Astrocyte (in vitro differentiated cells and primary cell): Measurements from ENCODE around the gene CMSS1. TPM values are rescaled to one million over a fixed set of nuclear protein-coding genes. Genes with fewer than 3 reads are reported as not detected.

Experiments used
- DNase-seq: peaks from one replicate; pipeline ENCODE4 v3.0.0-alpha.2; 2010; ENCODE audit warnings: low read depth
- FAIRE-seq: peaks from 2 replicates; lab custom pipeline; 2011; peaks lifted over from hg19 to GRCh38; lab: Jason Lieb, UNC
- H2AFZ ChIP-seq: 2 replicates; pipeline ENCODE4 v1.6.0; 2012; ENCODE audit warnings: low read depth, low read length, inconsistent platforms
- H3K27ac ChIP-seq: 2 replicates; pipeline ENCODE4 v1.5.1; 2011; ENCODE audit warnings: low read depth, low read length, inconsistent platforms
- H3K27me3 ChIP-seq: 2 replicates; pipeline ENCODE4 v1.6.0; 2011; ENCODE audit warnings: low read length, inconsistent platforms; ENCODE audit not compliant: insufficient read depth
- H3K36me3 ChIP-seq: 2 replicates; pipeline ENCODE4 v1.5.1; 2011; ENCODE audit warnings: low read length, inconsistent platforms; ENCODE audit not compliant: insufficient read depth
- H3K4me1 ChIP-seq: 2 replicates; pipeline ENCODE4 v1.5.1; 2011; ENCODE audit warnings: low read length, inconsistent platforms; ENCODE audit not compliant: insufficient read depth
- H3K4me2 ChIP-seq: 2 replicates; pipeline ENCODE4 v1.6.0; 2012; ENCODE audit warnings: low read length, inconsistent platforms
- H3K4me3 ChIP-seq: 2 replicates; pipeline ENCODE4 v1.5.1; 2011; ENCODE audit warnings: low read depth, mild to moderate bottlenecking, low read length, inconsistent platforms; ENCODE audit not compliant: insufficient read depth
- H3K79me2 ChIP-seq: 2 replicates; pipeline ENCODE4 v1.6.0; 2012; ENCODE audit warnings: mild to moderate bottlenecking, low read length, inconsistent platforms; ENCODE audit not compliant: insufficient read depth
- H3K9ac ChIP-seq: 2 replicates; pipeline ENCODE4 v1.6.0; 2012; ENCODE audit warnings: mild to moderate bottlenecking, low read length, inconsistent platforms
- H3K9me3 ChIP-seq: 2 replicates; pipeline ENCODE4 v1.5.1; 2012; ENCODE audit warnings: low read depth, mild to moderate bottlenecking, low read length, inconsistent platforms; ENCODE audit not compliant: insufficient read depth
- H4K20me1 ChIP-seq: 2 replicates; pipeline ENCODE4 v1.6.0; 2012; ENCODE audit warnings: low read length, inconsistent platforms; ENCODE audit not compliant: insufficient read depth
- H3K27ac Mint-ChIP-seq: one replicate; pipeline ENCODE4 v1.8.0; 2021; ENCODE audit warnings: mild to moderate bottlenecking, mixed read lengths; ENCODE audit not compliant: unreplicated experiment
- H3K27me3 Mint-ChIP-seq: one replicate; pipeline ENCODE4 v1.8.0; 2021; ENCODE audit warnings: low read depth, mixed read lengths; ENCODE audit not compliant: unreplicated experiment
- H3K36me3 Mint-ChIP-seq: one replicate; pipeline ENCODE4 v1.8.0; 2021; ENCODE audit warnings: low read depth, mixed read lengths; ENCODE audit not compliant: unreplicated experiment
- H3K4me1 Mint-ChIP-seq: one replicate; pipeline ENCODE4 v1.8.0; 2021; ENCODE audit warnings: low read depth, mixed read lengths; ENCODE audit not compliant: unreplicated experiment
- H3K4me3 Mint-ChIP-seq: one replicate; pipeline ENCODE4 v1.8.0; 2021; ENCODE audit warnings: mild to moderate bottlenecking, moderate library complexity, mixed read lengths; ENCODE audit not compliant: unreplicated experiment
- H3K9me3 Mint-ChIP-seq: one replicate; pipeline ENCODE4 v1.8.0; 2021; ENCODE audit warnings: mild to moderate bottlenecking, mixed read lengths; ENCODE audit not compliant: unreplicated experiment
- EZH2 ChIP-seq: IDR thresholded peaks from 2 replicates; pipeline ENCODE4 v1.6.1; 2012; ENCODE audit warnings: mild to moderate bottlenecking, low read length, inconsistent platforms; ENCODE audit not compliant: insufficient read depth
- total RNA-seq: library from RNA; stranded (reverse); gene quantifications from 2 replicates; pipeline ENCODE4 v1.2.1, GENCODE V29; 2021
- TF ChIP-seq, protein P1 (sequence below): IDR thresholded peaks from 2 replicates; pipeline ENCODE4 v1.5.1; 2011; ENCODE audit warnings: low read depth, mild to moderate bottlenecking, inconsistent platforms, low read length, moderate library complexity; ENCODE audit not compliant: insufficient read depth

The CMSS1 gene
- total RNA-seq, 1 donor from 2014 or later = 12.5 TPM

DNA sequence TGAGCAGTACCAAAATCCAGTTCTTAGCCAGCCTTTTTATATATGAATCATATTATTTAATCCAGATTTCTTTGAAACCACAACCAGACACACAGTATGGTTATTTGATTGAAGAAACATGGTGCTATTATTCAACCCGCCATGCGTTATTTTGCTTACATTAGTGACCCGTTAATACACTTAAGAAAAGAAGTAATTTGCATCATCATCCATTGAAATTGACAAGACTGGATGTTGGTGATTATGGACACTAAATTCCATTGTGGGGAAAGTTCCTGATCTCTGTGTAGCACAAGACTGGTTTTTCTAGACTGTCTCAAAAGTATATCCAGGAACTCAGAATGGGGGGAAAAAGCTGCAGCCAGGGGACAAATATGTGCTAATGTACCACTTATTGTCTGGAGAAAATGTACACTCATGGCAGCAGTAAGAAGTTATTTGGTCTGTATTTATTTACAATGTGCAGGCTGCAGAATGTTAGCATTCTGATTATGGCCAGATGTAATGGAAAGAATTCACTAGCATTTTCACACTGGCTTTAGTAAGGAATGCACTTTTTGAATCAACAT is 216.3 kb downstream of the CMSS1 start:
- TF ChIP-seq, protein P1, sequence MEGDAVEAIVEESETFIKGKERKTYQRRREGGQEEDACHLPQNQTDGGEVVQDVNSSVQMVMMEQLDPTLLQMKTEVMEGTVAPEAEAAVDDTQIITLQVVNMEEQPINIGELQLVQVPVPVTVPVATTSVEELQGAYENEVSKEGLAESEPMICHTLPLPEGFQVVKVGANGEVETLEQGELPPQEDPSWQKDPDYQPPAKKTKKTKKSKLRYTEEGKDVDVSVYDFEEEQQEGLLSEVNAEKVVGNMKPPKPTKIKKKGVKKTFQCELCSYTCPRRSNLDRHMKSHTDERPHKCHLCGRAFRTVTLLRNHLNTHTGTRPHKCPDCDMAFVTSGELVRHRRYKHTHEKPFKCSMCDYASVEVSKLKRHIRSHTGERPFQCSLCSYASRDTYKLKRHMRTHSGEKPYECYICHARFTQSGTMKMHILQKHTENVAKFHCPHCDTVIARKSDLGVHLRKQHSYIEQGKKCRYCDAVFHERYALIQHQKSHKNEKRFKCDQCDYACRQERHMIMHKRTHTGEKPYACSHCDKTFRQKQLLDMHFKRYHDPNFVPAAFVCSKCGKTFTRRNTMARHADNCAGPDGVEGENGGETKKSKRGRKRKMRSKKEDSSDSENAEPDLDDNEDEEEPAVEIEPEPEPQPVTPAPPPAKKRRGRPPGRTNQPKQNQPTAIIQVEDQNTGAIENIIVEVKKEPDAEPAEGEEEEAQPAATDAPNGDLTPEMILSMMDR = no peak
- no peak for TF ChIP-seq EZH2
- Histone ChIP-seq H3K9ac (peak overlapping the region; percentile 59), H3K9me3 (no peaks in the 10 kb centered on the region), H3K36me3 (no peaks in the 10 kb centered on the region), H3K27me3 (no peaks in the 10 kb centered on the region), H3K27ac (peak overlapping the region; percentile 78), H3K4me1 (peaks cover 32% of the 10 kb centered on the region), H3K4me3 (no peak overlapping the region), H4K20me1 (no peaks in the 10 kb centered on the region), H3K4me2 (peak overlapping the region; percentile 9), H3K79me2 (no peaks in the 10 kb centered on the region), H2AFZ (no peak overlapping the region)
- Mint-ChIP-seq H3K27ac (peak overlapping the region; percentile 96), H3K36me3 (no peaks in the 10 kb centered on the region), H3K4me3 (no peak overlapping the region), H3K27me3 (no peaks in the 10 kb centered on the region), H3K4me1 (peaks cover 51% of the 10 kb centered on the region), H3K9me3 (no peaks in the 10 kb centered on the region)
- DNase-seq (peak; percentile 92), FAIRE-seq (peak; percentile 50)

DNA sequence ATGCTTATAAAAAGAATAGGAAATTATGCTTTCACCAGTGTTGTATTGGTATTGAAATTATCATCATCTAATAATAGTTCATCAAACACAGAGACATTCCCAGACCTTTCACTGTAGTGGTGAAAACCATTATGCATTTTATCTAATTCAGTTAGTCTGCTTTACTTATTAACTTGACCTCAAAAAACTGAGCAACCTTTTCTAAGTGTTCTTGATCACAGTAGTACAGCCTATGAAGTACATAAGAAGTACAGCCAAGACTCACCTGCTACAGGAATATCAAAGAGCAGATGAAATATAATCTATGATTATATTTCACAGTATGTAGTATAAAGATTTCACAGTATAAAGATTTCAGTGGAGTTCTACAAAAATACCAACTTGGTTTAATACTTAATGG is 221.4 kb downstream of the CMSS1 start:
- Histone ChIP-seq H3K4me1 (peaks cover 37% of the 10 kb centered on the region), H3K9ac (no peak overlapping the region), H3K27ac (no peak overlapping the region), H3K79me2 (no peaks in the 10 kb centered on the region), H3K27me3 (no peaks in the 10 kb centered on the region), H3K9me3 (no peaks in the 10 kb centered on the region), H2AFZ (no peak overlapping the region), H4K20me1 (no peaks in the 10 kb centered on the region), H3K4me3 (no peak overlapping the region), H3K36me3 (no peaks in the 10 kb centered on the region), H3K4me2 (no peak overlapping the region)
- Mint-ChIP-seq H3K9me3 (no peaks in the 10 kb centered on the region), H3K27me3 (no peaks in the 10 kb centered on the region), H3K4me1 (peaks cover 54% of the 10 kb centered on the region), H3K27ac (no peak overlapping the region), H3K36me3 (no peaks in the 10 kb centered on the region), H3K4me3 (no peak overlapping the region)
- DNase-seq (no peak), FAIRE-seq (no peak)
- no peak for TF ChIP-seq EZH2
- TF ChIP-seq, protein P1 = no peak
